H9 (cell line): ENCODE results near the gene RASGRF1. TPM values are rescaled to one million over a fixed set of nuclear protein-coding genes. Genes with fewer than 3 reads are reported as not detected.
A peak's percentile ranks its signal among the peaks of the same experiment; 100 is the strongest.

Experiments
- DNase-seq: peaks from one replicate; pipeline ENCODE4 v3.0.0-alpha.2; 2017
- H2AFZ ChIP-seq: one replicate; pipeline ENCODE4 v1.6.1; 2013; ENCODE audit warnings: mild to moderate bottlenecking, low read length, control low read depth, moderate library complexity
- H2AK5ac ChIP-seq: 2 replicates; pipeline ENCODE4 v1.6.1; 2013; ENCODE audit warnings: low read length, control low read depth, mixed read lengths; ENCODE audit not compliant: insufficient read length
- H2BK120ac ChIP-seq: one replicate; pipeline ENCODE4 v1.6.1; 2013; ENCODE audit warnings: low read depth, mild to moderate bottlenecking, low read length, control low read depth, inconsistent platforms; ENCODE audit not compliant: poor library complexity, severe bottlenecking
- H2BK12ac ChIP-seq: 2 replicates; pipeline ENCODE4 v1.6.1; 2013; ENCODE audit warnings: low read length, control low read depth, mixed read lengths, low read depth; ENCODE audit not compliant: insufficient read length
- H2BK15ac ChIP-seq: 2 replicates; pipeline ENCODE4 v1.6.1; 2013; ENCODE audit warnings: low read depth, low read length, control low read depth
- H2BK20ac ChIP-seq: one replicate; pipeline ENCODE4 v1.6.1; 2013; ENCODE audit warnings: low read depth, mild to moderate bottlenecking, low read length, control low read depth, inconsistent platforms; ENCODE audit not compliant: poor library complexity, severe bottlenecking
- H2BK5ac ChIP-seq: 2 replicates; pipeline ENCODE4 v1.6.1; 2013; ENCODE audit warnings: low read length, control low read depth, mixed read lengths; ENCODE audit not compliant: insufficient read length
- H3K14ac ChIP-seq: 2 replicates; pipeline ENCODE4 v1.6.1; 2013; ENCODE audit warnings: low read length, control low read depth; ENCODE audit not compliant: insufficient read depth
- H3K18ac ChIP-seq: 2 replicates; pipeline ENCODE4 v1.6.1; 2013; ENCODE audit warnings: low read depth, mild to moderate bottlenecking, mixed read lengths, low read length, control low read depth; ENCODE audit not compliant: insufficient read length
- H3K23ac ChIP-seq: 2 replicates; pipeline ENCODE4 v1.6.1; 2013; ENCODE audit warnings: low read length, control low read depth, mixed read lengths, low read depth; ENCODE audit not compliant: insufficient read length
- H3K23me2 ChIP-seq: 2 replicates; pipeline ENCODE4 v1.6.1; 2013; ENCODE audit warnings: low read depth, mild to moderate bottlenecking, mixed read lengths, low read length, control low read depth; ENCODE audit not compliant: insufficient read length, poor library complexity, severe bottlenecking
- H3K27ac ChIP-seq: 2 replicates; pipeline ENCODE4 v1.5.1; 2013; ENCODE audit warnings: low read length, control low read depth, mixed read lengths, low read depth; ENCODE audit not compliant: insufficient read length
- H3K27me3 ChIP-seq: 2 replicates; pipeline ENCODE4 v1.6.1; 2013; ENCODE audit warnings: low read length, control low read depth, inconsistent platforms; ENCODE audit not compliant: insufficient read depth
- H3K4ac ChIP-seq: 2 replicates; pipeline ENCODE4 v1.6.1; 2013; ENCODE audit warnings: low read depth, mild to moderate bottlenecking, control low read depth, inconsistent platforms, low read length, moderate library complexity
- H3K4me1 ChIP-seq: 2 replicates; pipeline ENCODE4 v1.6.1; 2013; ENCODE audit warnings: low read length, control low read depth, inconsistent platforms; ENCODE audit not compliant: insufficient read depth
- H3K4me2 ChIP-seq: 2 replicates; pipeline ENCODE4 v1.6.1; 2013; ENCODE audit warnings: low read length, control low read depth, mixed read lengths; ENCODE audit not compliant: insufficient read length, insufficient read depth
- H3K56ac ChIP-seq: 2 replicates; pipeline ENCODE4 v1.6.1; 2013; ENCODE audit warnings: low read depth, mild to moderate bottlenecking, mixed read lengths, low read length, control low read depth; ENCODE audit not compliant: insufficient read length
- H3K79me1 ChIP-seq: 2 replicates; pipeline ENCODE4 v1.6.1; 2013; ENCODE audit warnings: low read depth, mild to moderate bottlenecking, moderate library complexity, low read length, control low read depth, inconsistent platforms; ENCODE audit not compliant: insufficient read depth, poor library complexity, severe bottlenecking
- H3K79me2 ChIP-seq: 2 replicates; pipeline ENCODE4 v1.6.1; 2013; ENCODE audit warnings: low read length, control low read depth, inconsistent platforms; ENCODE audit not compliant: insufficient read depth
- H3K9ac ChIP-seq: 2 replicates; pipeline ENCODE4 v1.6.1; 2013; ENCODE audit warnings: low read length, control low read depth, mixed read lengths; ENCODE audit not compliant: insufficient read length; ENCODE audit errors: extremely low read depth
- H3K9me3 ChIP-seq: one replicate; pipeline ENCODE4 v1.6.1; 2013; ENCODE audit warnings: low read depth, low read length, inconsistent platforms; ENCODE audit not compliant: control insufficient read depth
- H3T11ph ChIP-seq: one replicate; pipeline ENCODE4 v1.6.1; 2013; ENCODE audit warnings: mild to moderate bottlenecking, low read length, control low read depth, inconsistent platforms
- H4K20me1 ChIP-seq: one replicate; pipeline ENCODE4 v1.6.1; 2013; ENCODE audit not compliant: control insufficient read depth, insufficient read length, insufficient read depth
- H4K5ac ChIP-seq: 2 replicates; pipeline ENCODE4 v1.6.1; 2013; ENCODE audit warnings: low read depth, mild to moderate bottlenecking, mixed read lengths, low read length, control low read depth; ENCODE audit not compliant: insufficient read length
- H4K8ac ChIP-seq: replicated peaks from 2 replicates; pipeline ENCODE4 v1.6.1; 2013; ENCODE audit warnings: low read length, control low read depth, mixed read lengths, low read depth; ENCODE audit not compliant: insufficient read length
- H4K91ac ChIP-seq: 2 replicates; pipeline ENCODE4 v1.6.1; 2013; ENCODE audit warnings: low read depth, mild to moderate bottlenecking, moderate library complexity, mixed read lengths, low read length, control low read depth; ENCODE audit not compliant: insufficient read length
- H3K27ac Mint-ChIP-seq, 3 experiments: 2 replicates in 2 of 3; 3 replicates in 1 of 3; pipeline ENCODE4 v1.8.0; 2020 to 2021; ENCODE audit warnings: mixed read lengths in 3 of 3, mild to moderate bottlenecking in 1 of 3, moderate library complexity in 1 of 3
- H3K27me3 Mint-ChIP-seq: 2 replicates; pipeline ENCODE4 v1.8.0; 2021; ENCODE audit warnings: low read depth, mild to moderate bottlenecking, moderate library complexity, mixed read lengths
- H3K36me3 Mint-ChIP-seq, 3 experiments: 2 replicates in 2 of 3; 3 replicates in 1 of 3; pipeline ENCODE4 v1.8.0; 2020 to 2021; ENCODE audit warnings: low read depth in 3 of 3, mixed read lengths in 3 of 3; ENCODE audit not compliant: insufficient read depth in 1 of 3
- H3K4me1 Mint-ChIP-seq, 2 experiments: 2 replicates each; pipeline ENCODE4 v1.8.0; 2020; ENCODE audit warnings: mixed read lengths in 2 of 2
- H3K4me3 Mint-ChIP-seq, 2 experiments: 2 replicates in 1 of 2; 3 replicates in 1 of 2; pipeline ENCODE4 v1.8.0; 2020 to 2021; ENCODE audit warnings: mild to moderate bottlenecking in 2 of 2, mixed read lengths in 2 of 2, moderate library complexity in 1 of 2
- H3K9me3 Mint-ChIP-seq, 2 experiments: 2 replicates in 1 of 2; 3 replicates in 1 of 2; pipeline ENCODE4 v1.8.0; 2020; ENCODE audit warnings: mild to moderate bottlenecking in 2 of 2, mixed read lengths in 2 of 2, moderate library complexity in 1 of 2
- WGBS: extraction: QIAGEN DNeasy Blood & Tissue Kit; methylation state at CpG from one replicate; pipeline ENCODE4 v1.1.7; 2013; ENCODE audit warnings: missing lambda C conversion rate, low lambda C conversion rate, mixed read lengths; ENCODE audit not compliant: insufficient read length; ENCODE audit errors: extremely low coverage; 5-methylcytosine and 5-hydroxymethylcytosine counted together
- total RNA-seq: library from RNA; stranded (reverse); gene quantifications from 2 replicates; pipeline ENCODE4 v1.2.1, GENCODE V29; 2021
- TF ChIP-seq, protein P1 (sequence below): fragments of 200-600 bp; sonication (generic); conservative IDR thresholded peaks from 3 replicates; pipeline ENCODE4 v1.8.0; 2021; ENCODE audit warnings: antibody characterized with exemption, mild to moderate bottlenecking

The RASGRF1 gene
- total RNA-seq, 1 experiment from 2014 or later = 0.48 TPM

DNA sequence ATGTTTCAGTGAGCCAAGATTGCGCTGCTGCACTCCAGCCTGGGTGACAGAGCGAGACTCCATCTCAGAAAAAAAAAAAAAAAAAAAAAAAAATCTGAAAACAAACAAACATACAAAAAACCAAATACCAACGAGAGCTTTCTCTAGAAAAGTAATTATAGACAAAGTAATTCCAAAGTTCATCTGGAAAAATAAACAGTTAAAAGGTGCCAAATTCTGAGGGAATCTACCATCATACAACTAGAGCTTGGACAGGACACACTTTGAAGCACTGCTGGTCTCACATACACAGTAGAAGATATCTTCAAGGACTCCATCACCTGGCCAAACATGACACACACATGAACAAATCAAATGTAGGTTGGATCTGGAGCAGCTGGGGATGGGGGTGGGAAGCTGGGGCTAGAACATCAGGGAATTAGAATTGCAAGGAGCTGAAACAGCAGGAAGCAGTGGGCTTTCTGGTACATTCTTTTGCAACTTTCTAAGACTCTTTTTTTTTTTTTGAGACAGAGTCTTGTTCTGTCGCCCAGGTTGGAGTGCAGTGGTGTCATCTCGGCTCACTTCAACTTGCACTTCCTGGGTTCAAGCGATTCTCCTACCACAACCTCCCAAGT lies 104.6 kb downstream of the RASGRF1 start:
- H3K79me1 ChIP-seq = no peaks in the 10 kb centered on the region
- no peak overlapping the region for H4K91ac ChIP-seq
- H2AK5ac ChIP-seq = no peak overlapping the region
- no peaks in the 10 kb centered on the region for H3K27me3 ChIP-seq
- H3K14ac ChIP-seq = no peak overlapping the region
- H3K4ac ChIP-seq = no peak overlapping the region
- no peak overlapping the region for H3K56ac ChIP-seq
- no peaks in the 10 kb centered on the region for H3K36me3 Mint-ChIP-seq
- H3K9ac ChIP-seq = no peak overlapping the region
- no peak overlapping the region for H3T11ph ChIP-seq
- no peaks in the 10 kb centered on the region for H4K20me1 ChIP-seq
- no peak overlapping the region for H4K5ac ChIP-seq
- WGBS = no CpG with 5 or more reads among the region's 6 CpGs
- no peak overlapping the region for H3K23ac ChIP-seq
- H3K4me1 ChIP-seq = no peaks in the 10 kb centered on the region
- no peak overlapping the region for H3K4me2 ChIP-seq
- H3K27me3 Mint-ChIP-seq = peaks cover 11% of the 10 kb centered on the region
- peaks cover 0 to 2% of the 10 kb centered on the region in 2 experiments; a peak in 1 of 4 replicates for H3K4me1 Mint-ChIP-seq
- H2BK20ac ChIP-seq = no peak overlapping the region
- H3K4me3 Mint-ChIP-seq = no peak overlapping the region
- no peak overlapping the region for H4K8ac ChIP-seq
- H3K79me2 ChIP-seq = no peaks in the 10 kb centered on the region
- TF ChIP-seq, protein P1, sequence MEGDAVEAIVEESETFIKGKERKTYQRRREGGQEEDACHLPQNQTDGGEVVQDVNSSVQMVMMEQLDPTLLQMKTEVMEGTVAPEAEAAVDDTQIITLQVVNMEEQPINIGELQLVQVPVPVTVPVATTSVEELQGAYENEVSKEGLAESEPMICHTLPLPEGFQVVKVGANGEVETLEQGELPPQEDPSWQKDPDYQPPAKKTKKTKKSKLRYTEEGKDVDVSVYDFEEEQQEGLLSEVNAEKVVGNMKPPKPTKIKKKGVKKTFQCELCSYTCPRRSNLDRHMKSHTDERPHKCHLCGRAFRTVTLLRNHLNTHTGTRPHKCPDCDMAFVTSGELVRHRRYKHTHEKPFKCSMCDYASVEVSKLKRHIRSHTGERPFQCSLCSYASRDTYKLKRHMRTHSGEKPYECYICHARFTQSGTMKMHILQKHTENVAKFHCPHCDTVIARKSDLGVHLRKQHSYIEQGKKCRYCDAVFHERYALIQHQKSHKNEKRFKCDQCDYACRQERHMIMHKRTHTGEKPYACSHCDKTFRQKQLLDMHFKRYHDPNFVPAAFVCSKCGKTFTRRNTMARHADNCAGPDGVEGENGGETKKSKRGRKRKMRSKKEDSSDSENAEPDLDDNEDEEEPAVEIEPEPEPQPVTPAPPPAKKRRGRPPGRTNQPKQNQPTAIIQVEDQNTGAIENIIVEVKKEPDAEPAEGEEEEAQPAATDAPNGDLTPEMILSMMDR = no peak
- no peak overlapping the region for H2BK120ac ChIP-seq
- no peaks in the 10 kb centered on the region for H3K9me3 ChIP-seq
- H2BK12ac ChIP-seq = no peak overlapping the region
- no peak overlapping the region for H2BK5ac ChIP-seq
- no peak for DNase-seq
- no peak overlapping the region for H3K27ac ChIP-seq
- H3K9me3 Mint-ChIP-seq = no peaks in the 10 kb centered on the region
- H2AFZ ChIP-seq = no peak overlapping the region
- no peak overlapping the region for H2BK15ac ChIP-seq
- no peaks in the 10 kb centered on the region for H3K23me2 ChIP-seq
- no peak overlapping the region for H3K18ac ChIP-seq
- H3K27ac Mint-ChIP-seq = peak overlapping the region in 1 of 3 experiments; percentile 36; a peak in 1 of 7 replicates
